Gastrocnemius medialis (tissue), 4 donors: ENCODE measurements around the gene TEX35.

Source experiments
- CTCF ChIP-seq, 5 experiments: fragments of 450-650 bp in 3 of 5; fragments of 200-600 bp in 2 of 5; sonication (generic) in 2 of 5; IDR thresholded peaks in 4 of 5; conservative IDR thresholded peaks in 1 of 5; 1 replicate in 4 of 5; 2 replicates in 1 of 5; pipeline ENCODE4 v1.5.1; 2016 to 2019; ENCODE audit warnings: antibody characterized with exemption in 5 of 5, mild to moderate bottlenecking in 3 of 5, moderate library complexity in 3 of 5
- POLR2A ChIP-seq, 2 donors: fragments of 450-650 bp; IDR thresholded peaks; one replicate each; pipeline ENCODE4 v1.6.1; 2017; ENCODE audit warnings: antibody characterized with exemption in 2 of 2, mild to moderate bottlenecking in 2 of 2, moderate library complexity in 2 of 2

GRCh38 chr1:178465011-178465410, 47.9 kb upstream of the TEX35 start:
- TF ChIP-seq CTCF (IDR thresholded peaks at IDR 0.05 in 4 of 5, conservative IDR thresholded peaks at IDR 0.05 in 1 of 5) = no peak
- no peak for TF ChIP-seq POLR2A (IDR thresholded peaks at IDR 0.05)
